GM19372 (cell line): ENCODE measurements around the gene SV2B.

Source experiments
- ATAC-seq: cut with Tn5 transposase; IDR thresholded peaks from one replicate; pipeline ENCODE4 v1.9.1; 2021; ENCODE audit warnings: mild to moderate bottlenecking, low read depth, moderate library complexity; ENCODE audit not compliant: unreplicated experiment

Gene SV2B

DNA sequence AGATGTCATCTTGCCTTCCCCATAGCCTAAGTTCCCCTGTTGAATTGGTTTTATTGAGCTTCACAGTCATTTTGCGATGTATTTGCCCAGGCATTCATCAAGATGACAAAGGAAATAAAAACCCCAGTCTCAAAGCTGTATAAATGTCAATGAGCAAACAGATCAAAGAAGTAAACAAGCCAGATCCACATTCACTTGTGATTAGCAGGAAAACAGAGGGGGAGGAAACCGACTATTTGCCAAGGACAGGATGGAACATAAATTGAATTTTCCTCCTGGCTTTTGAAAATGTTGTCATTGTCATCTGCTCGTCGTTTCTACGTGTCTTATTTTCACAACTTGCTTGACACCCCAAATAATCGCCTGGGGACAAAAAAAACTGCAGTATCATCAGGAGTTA, 83.5 kb downstream of the SV2B start:
- no peak for ATAC-seq

DNA sequence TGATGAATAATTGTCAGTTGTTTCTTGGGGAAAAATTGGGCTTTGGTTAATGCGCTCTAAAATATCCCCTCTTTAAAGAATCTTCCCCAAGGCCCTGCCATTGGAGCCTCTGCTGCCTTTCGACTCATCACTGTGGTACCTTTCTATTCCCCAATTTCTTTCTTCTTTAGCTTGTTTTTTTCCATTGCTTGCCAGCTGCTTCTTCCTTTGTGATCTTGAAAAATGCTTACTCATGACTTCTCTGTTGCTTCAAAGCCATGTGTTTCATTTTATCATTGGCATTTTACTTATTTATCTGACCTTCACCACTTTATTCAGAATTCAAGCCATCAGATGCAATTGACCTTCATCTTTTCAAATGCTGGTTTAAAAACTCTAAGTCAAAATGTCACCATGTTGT, 84.4 kb downstream of the SV2B start:
- no peak for ATAC-seq

DNA sequence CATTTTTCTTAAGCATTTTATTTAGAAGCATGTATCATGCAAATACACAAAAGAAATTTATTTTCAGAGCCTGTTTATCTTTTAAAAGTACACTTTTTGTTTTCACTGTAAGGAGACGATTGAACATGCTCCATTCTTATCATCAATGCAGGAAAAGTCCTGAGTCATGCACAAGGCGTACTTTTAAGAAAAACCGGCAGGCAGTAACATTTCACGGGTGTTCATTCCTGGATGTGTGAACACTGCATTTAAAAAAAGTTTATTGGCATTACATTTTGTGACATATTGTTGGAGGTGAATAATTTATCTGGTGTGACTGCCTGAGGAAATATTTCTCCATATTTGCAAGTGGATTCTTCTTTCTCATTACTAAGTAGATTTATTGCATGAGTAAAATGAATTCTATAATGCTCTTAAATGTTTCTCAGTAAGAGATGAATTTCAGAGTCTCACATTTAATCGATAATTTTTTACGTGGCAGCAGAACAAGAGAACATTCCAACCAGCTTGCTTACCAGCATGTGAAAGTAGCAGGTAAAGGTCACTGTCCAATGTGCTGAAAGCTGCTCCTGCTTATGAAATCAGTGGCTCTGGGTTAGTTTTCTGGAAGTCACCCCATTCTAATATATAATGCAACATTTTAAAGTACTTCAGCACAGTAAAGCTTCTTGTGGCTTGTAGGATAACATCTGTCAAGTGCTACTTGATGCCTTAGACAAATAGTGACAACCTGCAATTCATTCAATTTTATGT, 87.0 kb downstream of the SV2B start:
- no peak for ATAC-seq

DNA sequence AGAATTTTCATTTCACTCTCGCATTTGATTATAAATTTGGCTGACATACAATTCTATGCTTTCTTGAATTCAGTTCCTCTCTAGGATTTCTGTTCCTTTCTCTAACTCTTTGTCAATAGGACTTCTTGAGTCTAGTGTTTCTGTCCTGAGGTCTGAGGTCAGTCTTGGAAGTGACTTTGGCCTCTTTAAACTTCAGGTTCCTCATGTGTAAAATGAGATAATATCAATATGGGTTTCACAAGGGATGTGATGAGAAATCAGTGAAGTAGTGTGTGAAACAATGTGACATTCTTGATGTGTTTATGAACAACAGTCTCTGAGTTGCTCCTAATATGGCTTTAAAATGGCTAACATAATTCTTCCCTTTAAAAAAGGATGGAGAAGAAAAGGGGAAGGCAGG, 92.2 kb downstream of the SV2B start:
- ATAC-seq, result no peak

DNA sequence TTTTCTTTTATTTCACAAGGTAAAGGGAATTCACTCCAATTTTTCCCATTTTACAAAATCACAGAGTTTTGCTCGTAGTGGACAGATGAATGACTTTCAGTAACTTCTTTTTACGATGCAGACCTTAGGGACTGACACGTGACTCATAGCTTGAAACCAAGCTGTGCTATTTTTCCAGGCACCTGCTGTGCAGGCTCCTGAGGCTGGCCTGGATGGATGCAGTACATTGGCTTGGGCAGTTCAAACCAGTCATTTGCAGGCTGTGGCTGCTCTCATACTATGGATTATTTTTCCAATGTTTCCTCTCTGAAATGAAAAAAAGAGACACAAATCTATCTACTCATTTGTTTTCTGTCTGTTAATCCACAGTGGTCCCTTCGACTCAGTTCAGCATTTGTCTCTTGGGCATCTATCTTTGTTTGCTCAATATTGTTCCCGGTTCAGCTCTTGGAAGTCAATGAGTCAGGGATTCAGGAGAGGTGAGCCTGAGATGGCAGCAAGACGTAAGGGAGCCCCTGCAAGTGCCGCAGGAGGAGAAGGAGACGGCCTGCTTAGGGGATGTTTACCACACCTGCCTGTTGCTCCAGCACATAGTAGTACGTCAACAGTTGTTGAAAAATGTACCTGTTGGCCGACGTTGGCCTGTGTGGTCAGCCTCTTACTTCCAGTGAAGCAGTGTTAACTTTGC, 92.8 kb downstream of the SV2B start:
- ATAC-seq, result no peak

DNA sequence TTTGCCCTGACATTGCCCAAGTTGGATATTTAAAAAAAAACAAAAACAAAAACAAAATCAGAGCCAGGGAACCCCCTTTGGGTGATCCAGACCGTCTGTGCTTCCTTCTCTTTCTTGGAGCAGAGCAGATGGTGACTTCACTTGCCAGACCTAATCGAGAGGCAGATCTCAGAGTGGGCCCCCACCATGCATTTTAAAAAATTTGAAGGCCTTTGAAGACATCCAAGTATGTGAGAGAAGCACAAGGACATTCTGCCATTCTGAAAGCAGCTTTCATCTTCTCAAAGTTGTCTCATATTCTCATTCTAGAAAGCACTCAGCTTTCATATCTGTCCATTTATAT, 93.3 kb downstream of the SV2B start:
- ATAC-seq, result no peak

DNA sequence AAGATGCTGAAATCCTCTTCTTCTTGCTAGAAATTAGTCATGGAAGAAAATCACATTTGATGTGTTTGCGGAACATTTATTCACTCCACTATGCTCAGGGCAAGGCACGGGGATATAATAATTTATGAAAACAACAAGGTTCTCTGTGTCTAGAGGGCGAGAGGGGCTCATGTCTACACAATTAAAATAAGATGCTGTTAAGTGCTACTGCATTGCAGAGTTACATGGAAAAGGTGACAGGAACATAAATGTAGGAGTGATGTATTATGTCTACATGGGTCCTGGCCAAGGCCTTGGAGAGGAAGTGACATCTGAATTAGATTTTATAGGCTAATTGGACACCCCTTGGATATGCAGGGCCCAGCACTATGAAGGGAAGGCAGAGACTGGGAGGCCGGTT, 96.1 kb downstream of the SV2B start:
- ATAC-seq, result no peak

DNA sequence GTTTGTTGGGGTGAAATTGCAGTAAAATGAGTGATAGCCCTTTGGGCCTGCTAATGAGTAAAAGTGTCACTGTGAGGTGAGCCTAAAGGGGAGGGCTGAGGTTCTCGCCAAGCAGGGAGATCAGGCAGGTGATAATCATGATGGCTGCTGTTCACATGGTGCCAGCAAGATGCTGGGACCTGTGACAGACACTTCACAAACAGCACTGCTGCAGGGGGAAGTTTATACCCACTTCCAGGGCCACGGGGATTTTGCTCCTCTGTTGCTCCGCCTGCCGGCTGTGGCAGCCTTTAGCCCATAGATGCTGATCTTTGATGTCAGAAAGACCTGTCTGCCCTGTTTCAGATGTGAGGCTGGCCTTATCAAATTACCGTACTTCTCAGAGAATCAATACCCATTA, 96.7 kb downstream of the SV2B start:
- no peak for ATAC-seq

DNA sequence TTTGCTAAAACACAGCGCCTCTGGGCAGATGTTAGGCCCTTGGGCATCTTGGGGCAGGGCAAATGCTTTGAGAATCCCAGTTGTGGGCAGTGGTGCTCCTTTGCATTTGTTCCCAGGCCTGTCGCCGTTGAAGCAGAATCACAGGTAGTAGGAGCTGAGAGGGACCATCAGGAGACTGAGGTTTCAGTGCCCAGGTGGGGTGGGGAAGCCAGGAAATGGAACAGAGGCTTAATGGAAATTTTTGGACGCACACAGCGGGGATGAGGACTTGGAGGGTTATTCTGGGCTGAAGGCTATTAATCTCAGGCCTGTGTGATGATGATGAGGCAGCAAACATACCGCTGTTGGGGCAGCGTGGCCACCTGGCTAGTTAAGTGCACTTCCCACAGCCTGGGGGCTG, 99.5 kb downstream of the SV2B start:
- ATAC-seq, result no peak

DNA sequence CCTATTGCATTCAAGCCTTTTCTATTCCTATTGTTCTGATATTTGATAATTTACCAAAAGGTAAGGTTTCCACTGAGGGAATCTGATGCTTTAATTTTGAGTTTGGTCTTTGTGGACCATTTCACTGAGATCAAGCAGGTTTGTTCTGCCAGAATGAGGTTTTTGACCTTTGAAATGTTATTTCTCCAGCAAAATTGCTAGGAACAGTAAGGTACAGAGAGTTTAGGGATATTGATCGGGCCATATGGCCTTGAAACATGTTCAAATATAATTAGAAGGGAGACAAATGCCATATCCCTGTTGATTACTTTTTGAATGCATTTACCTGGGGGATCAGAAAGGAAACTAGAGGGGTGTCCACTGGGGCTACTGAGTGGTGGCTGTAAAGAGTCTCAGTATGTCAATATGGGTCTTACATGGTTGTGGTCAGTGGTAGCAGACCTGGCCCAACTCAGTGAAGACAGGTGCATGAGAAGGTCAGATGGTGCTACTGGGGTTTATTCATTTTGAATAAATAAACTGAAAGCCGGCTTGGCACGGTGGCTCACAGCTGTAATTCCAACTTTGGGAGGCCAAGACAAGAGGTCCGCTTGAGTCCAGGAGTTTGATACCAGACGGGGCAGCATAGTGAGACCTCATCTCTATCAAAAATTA, 100.2 kb downstream of the SV2B start:
- no peak for ATAC-seq

DNA sequence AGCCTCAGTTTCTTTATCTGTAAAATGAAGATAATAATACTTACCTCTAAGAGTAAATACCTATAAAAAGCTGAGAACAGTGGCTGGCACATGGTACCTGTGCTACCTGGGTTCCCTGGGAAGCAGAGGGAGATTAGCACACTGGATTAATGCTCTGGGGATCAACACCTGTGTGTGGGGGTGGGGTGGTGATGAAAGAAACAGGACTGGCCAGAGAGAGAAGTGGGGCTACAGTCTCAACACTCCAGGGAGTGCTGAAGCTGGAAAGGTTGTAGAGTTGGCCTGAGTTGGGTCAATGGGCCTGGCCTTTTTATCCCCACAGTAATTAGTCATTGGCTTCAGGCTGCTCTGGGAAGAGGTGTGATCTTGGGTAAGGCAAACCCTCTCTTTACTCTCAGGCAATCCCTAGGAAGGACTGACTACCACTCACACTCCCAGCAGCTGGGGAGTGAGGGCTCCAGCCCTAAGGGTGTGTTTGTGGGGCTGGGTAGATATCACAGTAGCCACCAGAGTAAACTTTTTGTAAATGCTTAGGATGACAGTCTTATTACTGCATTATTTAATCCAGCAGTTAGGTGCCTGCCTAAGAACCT, 102.5 kb downstream of the SV2B start:
- ATAC-seq, result no peak

DNA sequence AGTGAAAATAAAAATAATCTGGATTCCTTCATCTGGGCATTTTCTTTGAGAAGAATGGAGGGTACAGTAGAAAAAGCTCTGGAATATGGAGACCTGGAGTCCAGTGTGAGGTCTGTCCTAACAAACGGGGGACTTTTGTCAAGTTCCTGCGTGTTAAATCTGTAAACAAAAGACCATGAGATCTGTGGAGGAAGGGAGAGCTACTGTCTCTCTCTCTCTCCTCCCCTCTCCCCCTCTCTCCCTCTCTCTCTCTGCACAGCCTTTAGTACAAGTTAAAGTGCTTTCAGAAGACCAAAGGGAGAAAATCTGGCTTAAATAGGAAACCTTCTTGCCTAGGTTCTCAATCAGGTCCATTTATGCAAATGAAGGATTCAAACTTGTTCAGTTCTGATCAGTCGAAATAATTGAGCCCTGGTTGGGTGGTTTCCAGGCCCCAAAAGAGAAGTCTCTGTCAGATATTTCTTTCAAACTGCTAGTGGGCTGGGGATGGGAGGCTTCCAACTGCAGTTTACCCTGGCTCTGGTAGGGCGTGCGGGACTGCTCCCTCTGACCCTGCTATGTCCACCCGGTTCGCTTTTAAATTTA, 103.7 kb downstream of the SV2B start:
- no peak for ATAC-seq

DNA sequence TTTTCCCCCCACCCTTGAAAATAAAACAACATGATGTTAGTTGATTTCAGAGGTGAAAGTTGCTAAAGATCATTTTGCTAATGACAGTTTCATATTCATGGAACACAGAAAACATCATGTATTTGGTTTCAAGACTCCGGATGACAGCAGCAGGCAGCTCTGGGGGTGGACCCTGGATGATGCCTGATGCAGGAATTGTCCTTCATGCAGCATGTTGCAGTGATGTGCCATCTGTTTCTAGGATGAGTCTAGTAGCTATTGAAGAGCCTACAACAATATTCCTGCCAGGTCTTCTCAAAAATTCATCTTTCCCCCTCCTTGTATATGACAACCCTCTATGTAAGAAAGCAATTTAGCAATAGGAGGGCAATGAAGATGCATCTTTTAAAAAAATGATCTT, 108.3 kb downstream of the SV2B start:
- no peak for ATAC-seq

DNA sequence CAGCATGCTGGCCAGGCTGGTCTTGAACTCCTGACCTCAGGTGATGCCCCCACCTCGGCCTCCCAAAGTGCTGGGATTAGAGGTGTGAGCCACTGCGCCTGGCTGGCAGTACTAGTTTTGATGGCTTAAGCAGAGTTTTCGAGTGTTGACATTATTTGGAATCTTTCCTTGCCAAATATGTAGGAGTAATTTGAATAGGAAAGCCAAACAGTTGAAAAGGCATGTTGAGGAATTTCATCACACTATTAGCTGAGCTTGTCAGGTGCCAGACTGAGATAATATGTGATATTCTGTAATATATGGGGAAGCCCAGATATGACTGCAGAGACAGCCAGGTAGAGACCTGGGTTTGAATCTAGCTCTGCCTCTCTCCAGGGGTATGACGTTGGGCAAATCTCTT, 109.3 kb downstream of the SV2B start:
- no peak for ATAC-seq

DNA sequence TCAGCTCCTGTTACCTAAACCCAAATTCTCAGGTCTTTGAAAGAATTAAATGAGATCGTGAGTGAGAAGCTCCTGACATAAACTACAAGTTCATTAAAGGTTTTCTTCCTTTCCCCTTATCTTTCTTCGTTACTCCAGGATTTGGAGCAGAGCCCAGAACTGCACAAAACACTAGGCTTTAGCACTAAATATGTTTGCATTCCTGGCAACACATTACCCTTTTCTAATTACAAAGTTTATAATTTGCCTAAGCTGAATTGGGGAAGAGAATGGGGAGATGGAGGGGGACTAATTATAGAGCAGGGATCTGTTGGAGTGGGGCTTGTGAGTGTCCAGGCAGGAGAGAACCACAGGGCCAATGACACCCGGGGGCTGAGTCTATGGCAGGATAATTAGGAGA, 109.7 kb downstream of the SV2B start:
- no peak for ATAC-seq

DNA sequence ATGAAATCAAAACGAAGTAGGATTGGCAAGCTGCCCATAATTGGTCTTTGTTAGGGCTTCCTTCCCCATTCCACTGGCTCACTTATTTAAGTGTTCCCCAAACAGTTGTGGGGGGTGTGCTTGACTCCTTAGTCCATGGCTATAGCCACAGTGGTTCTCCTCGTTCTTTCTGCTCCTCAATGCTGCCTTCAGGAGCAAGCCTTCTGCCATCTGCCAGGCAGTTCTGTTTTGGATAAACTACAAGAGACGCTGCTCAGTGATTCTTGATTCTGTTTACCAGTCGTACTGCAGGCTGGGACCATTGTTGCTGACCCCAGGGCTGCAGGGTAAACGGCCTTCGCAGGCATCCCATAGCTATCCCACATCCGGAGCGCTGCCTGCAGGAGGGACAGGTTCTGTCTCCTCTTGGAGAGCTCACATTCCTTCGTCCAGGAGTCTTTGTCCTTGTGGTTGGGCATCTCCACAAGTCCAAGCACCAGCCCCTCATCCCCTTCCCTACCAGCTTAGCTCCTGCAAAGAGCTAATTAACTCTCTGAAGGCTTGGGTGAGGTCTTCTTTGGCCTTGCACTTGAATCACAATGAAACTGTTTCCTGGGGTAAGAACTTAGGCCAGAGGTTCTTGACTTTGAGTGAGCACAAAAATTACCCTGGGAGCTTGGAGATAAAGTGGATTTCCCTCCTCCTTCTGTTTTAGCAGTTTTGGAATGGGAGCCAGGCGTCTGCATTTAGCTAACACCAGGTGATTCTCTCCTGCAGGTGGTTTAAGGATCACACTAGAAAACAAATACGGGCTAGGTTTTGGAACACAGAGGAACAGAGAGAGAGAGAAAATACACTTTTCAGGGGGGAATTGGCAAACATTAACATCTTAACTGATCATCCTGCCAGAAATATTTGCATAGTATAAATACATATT, 114.9 kb downstream of the SV2B start:
- no peak for ATAC-seq

DNA sequence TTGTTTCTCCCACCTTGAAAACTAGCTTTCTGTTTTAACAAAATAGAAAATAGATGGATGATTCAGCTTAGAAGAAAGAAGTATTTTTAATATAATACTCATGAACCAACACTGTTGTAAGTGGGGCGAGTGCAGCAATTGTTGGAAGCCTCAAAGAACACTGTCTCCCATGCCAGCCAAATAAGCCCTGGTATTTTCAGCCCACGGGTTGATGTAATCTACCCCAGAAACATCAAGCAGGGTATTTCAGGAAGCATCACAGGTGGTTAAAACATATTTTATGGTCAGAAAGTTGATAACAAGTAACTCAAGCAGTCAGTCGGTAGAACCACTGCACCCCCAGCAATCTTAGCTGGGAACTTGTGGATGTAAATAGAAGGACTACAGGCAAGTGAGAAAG, 115.9 kb downstream of the SV2B start:
- no peak for ATAC-seq

DNA sequence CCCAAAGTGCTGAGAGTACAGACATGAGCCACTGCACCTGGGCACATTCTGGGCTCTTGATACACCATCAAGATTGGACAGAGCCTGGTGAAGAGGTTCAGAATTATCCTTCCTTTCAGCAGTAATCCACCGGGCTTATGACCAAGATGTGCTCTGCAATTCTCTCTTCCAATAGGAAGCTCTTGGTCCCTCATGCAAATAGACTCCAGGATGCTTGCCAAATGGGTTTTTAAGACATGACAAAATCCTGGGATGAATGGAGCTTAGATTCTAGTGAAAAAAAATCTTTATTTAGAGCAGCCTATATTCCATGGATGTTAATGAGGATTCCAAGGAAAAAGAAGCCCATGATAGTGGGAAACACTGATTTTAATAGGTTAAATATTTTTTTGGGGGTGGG, 119.1 kb downstream of the SV2B start:
- ATAC-seq, result no peak

DNA sequence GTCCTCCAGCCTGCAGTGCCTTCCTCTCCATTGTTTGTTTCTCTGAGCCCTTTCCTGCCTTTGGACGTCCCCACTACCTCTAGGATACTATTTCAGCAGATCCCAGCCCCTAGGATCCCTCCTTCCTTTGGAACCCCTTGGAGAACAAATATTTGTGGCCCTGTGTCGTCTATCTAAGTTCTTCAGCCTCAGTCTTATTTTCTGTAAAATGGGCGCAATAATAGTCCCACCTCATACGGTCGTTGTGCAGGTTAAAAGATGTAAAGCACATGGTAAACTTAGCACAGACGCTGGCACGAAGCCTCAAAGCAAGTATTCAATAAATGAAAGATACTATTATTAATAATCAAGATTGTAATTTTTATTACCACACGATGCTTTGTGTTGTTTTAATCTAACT, 122.0 kb downstream of the SV2B start:
- no peak for ATAC-seq

DNA sequence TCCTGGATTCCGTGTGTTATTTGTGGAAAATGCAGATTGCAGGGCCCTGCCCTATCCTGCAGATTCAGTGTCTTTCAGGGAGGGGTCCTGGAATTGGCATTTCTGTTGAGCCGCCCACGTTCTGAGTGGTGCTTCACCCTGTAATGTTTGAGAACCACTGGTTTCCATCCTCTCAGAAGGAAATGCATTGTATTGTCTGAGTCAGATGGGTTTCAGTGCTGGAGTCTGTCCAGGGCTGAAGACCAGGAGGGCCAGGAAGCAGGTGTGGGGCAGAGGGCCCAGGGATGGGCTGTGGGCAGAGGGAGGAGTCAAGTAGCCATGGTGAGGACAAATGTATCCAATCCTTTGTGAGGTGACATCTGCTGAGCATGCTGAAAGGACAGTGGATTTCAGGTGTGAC, 123.8 kb downstream of the SV2B start:
- ATAC-seq, result no peak
